HL-60 (cell line): ENCODE results near the gene LRP6.

Experiments used
- POLR2AphosphoS5 ChIP-seq: IDR thresholded peaks from 2 replicates; pipeline ENCODE4 v1.6.1; 2012; ENCODE audit warnings: low read depth
- TF ChIP-seq, protein P1 (sequence below): IDR thresholded peaks from one replicate; pipeline ENCODE4 v1.5.1; 2011; ENCODE audit warnings: low read length, control low read depth, inconsistent platforms; ENCODE audit not compliant: insufficient read depth

DNA sequence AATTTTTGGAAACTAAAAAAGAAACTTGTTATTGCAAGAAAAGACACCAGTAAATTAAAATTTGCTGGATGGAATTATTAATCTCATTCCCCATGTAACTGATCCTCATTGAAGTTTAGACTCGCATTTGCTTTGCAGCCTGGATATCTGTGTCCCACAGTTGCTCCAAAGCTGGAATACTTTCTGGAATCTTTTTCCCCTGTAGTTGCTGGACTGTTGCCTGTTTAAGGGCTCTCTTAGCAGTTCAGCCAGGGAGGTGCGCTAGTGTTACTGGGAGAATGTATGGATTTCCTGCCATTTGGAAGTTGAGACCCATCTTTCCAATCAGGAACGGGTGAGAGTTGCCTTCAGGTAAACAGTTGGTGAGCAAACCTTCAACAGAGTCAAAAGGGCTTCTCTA is 175.8 kb downstream of the LRP6 start:
- TF ChIP-seq, protein P1, sequence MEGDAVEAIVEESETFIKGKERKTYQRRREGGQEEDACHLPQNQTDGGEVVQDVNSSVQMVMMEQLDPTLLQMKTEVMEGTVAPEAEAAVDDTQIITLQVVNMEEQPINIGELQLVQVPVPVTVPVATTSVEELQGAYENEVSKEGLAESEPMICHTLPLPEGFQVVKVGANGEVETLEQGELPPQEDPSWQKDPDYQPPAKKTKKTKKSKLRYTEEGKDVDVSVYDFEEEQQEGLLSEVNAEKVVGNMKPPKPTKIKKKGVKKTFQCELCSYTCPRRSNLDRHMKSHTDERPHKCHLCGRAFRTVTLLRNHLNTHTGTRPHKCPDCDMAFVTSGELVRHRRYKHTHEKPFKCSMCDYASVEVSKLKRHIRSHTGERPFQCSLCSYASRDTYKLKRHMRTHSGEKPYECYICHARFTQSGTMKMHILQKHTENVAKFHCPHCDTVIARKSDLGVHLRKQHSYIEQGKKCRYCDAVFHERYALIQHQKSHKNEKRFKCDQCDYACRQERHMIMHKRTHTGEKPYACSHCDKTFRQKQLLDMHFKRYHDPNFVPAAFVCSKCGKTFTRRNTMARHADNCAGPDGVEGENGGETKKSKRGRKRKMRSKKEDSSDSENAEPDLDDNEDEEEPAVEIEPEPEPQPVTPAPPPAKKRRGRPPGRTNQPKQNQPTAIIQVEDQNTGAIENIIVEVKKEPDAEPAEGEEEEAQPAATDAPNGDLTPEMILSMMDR, result no peak
- TF ChIP-seq POLR2AphosphoS5, result no peak
